HG03439 (cell line): ENCODE data around the gene ZGPAT.

Source experiments
- ATAC-seq: cut with Tn5 transposase; IDR thresholded peaks from one replicate; pipeline ENCODE4 v1.9.1; 2021; ENCODE audit warnings: mild to moderate bottlenecking, moderate library complexity; ENCODE audit not compliant: unreplicated experiment

Gene ZGPAT

DNA sequence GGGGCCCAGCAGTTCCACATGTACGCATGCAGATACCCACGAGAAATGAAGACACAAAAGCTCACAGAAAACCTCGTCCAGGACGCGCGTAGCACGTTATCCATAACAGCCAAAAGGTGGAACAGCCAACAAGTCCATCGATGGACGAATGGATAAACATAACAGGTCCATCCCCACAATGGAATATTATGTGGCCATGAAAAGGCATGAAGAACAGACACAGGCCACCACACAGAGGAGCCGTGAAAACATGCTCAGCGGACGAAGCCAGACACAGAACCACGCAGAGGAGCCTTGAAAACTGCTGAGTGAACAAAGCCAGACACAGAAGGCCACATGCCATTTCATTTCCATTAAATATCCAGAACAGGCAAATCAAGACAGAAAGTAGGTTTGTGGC lies 69.8 kb downstream of the ZGPAT start:
- ATAC-seq: no peak

- no peak for ATAC-seq
Measured at GRCh38 chr20:63778034-63778752, 70.4 kb downstream of the ZGPAT start.

- no peak for ATAC-seq
Measured at GRCh38 chr20:63778857-63779256, 71.0 kb downstream of the ZGPAT start.

DNA sequence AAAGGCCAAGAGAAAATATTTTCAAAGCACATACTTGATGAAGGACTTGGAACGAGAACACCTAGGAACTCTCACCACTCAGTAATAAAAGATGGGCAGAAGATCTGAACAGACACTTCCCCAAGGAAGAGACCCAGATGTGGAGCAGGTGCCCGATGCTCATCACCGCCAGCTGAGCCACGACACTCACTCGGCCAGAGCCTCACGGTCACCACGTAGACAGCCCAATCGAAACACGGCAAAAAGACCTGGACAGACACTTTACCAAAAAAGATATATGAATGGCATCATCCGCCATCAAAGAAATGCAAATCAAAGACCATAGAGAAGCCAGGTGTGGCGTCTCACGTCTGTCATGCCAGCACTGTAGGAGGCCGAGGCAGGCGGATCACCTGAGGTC lies 73.3 kb downstream of the ZGPAT start:
- ATAC-seq: no peak

DNA sequence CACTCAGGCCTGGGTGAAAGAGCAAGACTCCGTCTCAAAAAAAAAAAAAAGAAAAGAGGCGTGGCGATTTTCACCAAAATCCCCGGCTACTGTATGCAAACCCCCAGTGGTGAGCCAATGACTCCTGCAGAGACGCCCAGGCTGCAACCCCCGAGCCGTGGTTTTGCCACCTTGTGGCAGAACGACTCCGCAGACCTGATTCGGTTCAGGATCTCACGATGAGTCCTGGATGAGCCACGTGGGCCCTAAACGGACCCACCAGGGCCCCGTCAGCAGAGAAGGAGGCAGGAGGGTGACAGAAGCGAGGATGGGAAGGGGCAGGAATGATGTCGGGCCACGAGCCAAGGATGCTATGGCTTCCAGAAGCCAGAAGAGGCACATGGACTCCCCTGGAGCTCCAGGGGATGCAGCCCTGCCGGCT lies 74.2 kb downstream of the ZGPAT start:
- ATAC-seq: no peak

GRCh38 chr20:63782521-63782971 lies 74.7 kb downstream of the ZGPAT start:
- no peak for ATAC-seq

- ATAC-seq: no peak
Measured at GRCh38 chr20:63783970-63784369, 76.1 kb downstream of the ZGPAT start.

DNA sequence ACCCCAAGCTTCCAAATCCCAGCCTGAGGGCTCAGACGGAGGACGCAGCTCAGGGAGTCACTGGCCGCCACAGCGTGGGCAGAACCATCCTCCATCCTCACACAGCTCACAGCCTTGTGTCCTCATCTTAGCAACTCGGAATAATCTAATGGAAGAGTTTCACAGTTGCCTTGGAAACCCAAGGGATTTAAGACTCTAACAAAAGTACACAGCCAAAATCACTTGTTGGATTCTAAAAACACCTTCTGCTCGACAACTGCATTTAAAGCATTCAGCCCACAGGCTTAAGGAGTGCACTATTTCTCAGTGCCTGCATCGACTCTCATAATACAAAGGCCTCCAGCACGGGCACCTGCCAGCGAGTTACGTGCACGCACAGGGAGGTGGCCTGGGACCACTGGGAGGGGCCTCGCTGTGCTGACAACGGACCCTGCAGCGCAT lies 77.9 kb downstream of the ZGPAT start:
- no peak for ATAC-seq
